Spleen (tissue), 7 donors: ENCODE results near the gene SEMA7A.

Experiments used
- POLR2A ChIP-seq, 3 donors: fragments of 450-650 bp; IDR thresholded peaks; one replicate each; pipeline ENCODE4 v1.5.1; 2017; ENCODE audit warnings: antibody characterized with exemption in 3 of 3, mild to moderate bottlenecking in 1 of 3
- POLR2AphosphoS5 ChIP-seq, 3 donors: sonication (generic); formaldehyde crosslinking; IDR thresholded peaks; one replicate each; pipeline ENCODE4 v1.5.1; 2017; ENCODE audit warnings: antibody characterized with exemption in 3 of 3
- TF ChIP-seq, protein P1 (sequence below), 11 experiments: fragments of 200-600 bp in 7 of 11; fragments of 450-650 bp in 4 of 11; sonication (generic) in 4 of 11; IDR thresholded peaks in 8 of 11; conservative IDR thresholded peaks in 3 of 11; 1 replicate in 7 of 11; 2 replicates in 4 of 11; pipeline versions ENCODE4 v1.4.0 to v1.8.0; 2016 to 2021; ENCODE audit warnings: antibody characterized with exemption in 11 of 11, inconsistent platforms in 4 of 11, mild to moderate bottlenecking in 1 of 11
- donor health status: DM: no; HTN: no; CAD: no; lungs with moderate emphysema.
- donor health status: DM: no; HTN: no; CAD: no.
- donor health status: DM: no; HTN: no; CAD: no.

DNA sequence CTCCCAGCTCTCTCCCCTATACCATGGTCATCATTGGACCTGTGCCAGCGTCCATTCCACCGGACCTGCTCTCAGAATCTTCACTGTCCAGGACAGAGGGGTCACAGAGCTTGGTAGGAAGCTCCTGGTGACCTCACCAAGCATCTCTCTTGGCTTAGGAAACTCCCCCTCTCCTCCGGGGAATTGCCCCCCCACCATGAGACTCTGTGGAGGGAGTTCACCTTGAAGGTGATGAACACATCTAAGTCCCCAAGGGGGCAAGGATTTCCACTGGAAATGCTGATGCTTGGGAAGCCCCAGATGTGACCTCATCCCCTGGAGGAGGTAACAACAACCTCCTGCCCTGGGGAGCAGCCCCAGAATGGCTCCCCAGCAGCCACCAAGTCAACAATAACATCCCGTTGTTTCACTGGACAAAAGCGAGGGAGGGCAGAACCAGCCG, 3.2 kb downstream of the SEMA7A start:
- no peak for TF ChIP-seq POLR2AphosphoS5 (IDR thresholded peaks at IDR 0.05)
- TF ChIP-seq, protein P1, sequence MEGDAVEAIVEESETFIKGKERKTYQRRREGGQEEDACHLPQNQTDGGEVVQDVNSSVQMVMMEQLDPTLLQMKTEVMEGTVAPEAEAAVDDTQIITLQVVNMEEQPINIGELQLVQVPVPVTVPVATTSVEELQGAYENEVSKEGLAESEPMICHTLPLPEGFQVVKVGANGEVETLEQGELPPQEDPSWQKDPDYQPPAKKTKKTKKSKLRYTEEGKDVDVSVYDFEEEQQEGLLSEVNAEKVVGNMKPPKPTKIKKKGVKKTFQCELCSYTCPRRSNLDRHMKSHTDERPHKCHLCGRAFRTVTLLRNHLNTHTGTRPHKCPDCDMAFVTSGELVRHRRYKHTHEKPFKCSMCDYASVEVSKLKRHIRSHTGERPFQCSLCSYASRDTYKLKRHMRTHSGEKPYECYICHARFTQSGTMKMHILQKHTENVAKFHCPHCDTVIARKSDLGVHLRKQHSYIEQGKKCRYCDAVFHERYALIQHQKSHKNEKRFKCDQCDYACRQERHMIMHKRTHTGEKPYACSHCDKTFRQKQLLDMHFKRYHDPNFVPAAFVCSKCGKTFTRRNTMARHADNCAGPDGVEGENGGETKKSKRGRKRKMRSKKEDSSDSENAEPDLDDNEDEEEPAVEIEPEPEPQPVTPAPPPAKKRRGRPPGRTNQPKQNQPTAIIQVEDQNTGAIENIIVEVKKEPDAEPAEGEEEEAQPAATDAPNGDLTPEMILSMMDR (IDR thresholded peaks at IDR 0.05 in 8 of 11, conservative IDR thresholded peaks at IDR 0.05 in 3 of 11), result no peak
- no peak for TF ChIP-seq POLR2A (IDR thresholded peaks at IDR 0.05)
